ENCODE results near the gene FAM20C.
"Not testable (repeated sequence)": the region's sequence is repeated elsewhere in the genome, so short reads cannot be mapped to it uniquely, and the experiment has no call there.

FAM20C gene

GRCh38 chr7:240887-241421 is 48.6 kb downstream of the FAM20C start:
- no peak for DNase-seq

GRCh38 chr7:241513-241912 is 49.1 kb downstream of the FAM20C start:
- DNase-seq, result no peak

GRCh38 chr7:242826-243579 is 50.6 kb downstream of the FAM20C start:
- DNase-seq, result not testable (repeated sequence)

- not testable (repeated sequence) for DNase-seq
These were observed 51.2 kb downstream of the FAM20C start for GRCh38 chr7:243580-243978.

GRCh38 chr7:244974-245373 is 52.6 kb downstream of the FAM20C start:
- no peak for DNase-seq

GRCh38 chr7:245574-246295 is 53.4 kb downstream of the FAM20C start:
- no peak for DNase-seq

GRCh38 chr7:246451-246850 is 54.1 kb downstream of the FAM20C start:
- DNase-seq, result no peak

GRCh38 chr7:247181-247580 is 54.8 kb downstream of the FAM20C start:
- no peak for DNase-seq

- DNase-seq, result no peak
These were observed 55.3 kb downstream of the FAM20C start for GRCh38 chr7:247636-248035.

GRCh38 chr7:248732-249435 is 56.5 kb downstream of the FAM20C start:
- DNase-seq, result no peak

- no peak for DNase-seq
These were observed 57.6 kb downstream of the FAM20C start for GRCh38 chr7:249989-250388.

- DNase-seq, result no peak
These were observed 58.2 kb downstream of the FAM20C start for GRCh38 chr7:250523-250922.

- no peak for DNase-seq
These were observed 58.6 kb downstream of the FAM20C start for GRCh38 chr7:251005-251404.

- no peak for DNase-seq
These were observed 59.2 kb downstream of the FAM20C start for GRCh38 chr7:251446-252175.

GRCh38 chr7:252216-252965 is 60.0 kb downstream of the FAM20C start:
- no peak for DNase-seq

- no peak for DNase-seq
These were observed 60.6 kb downstream of the FAM20C start for GRCh38 chr7:252981-253380.

GRCh38 chr7:253581-254336 is 61.4 kb downstream of the FAM20C start:
- DNase-seq, result no peak

- no peak for DNase-seq
These were observed 62.1 kb downstream of the FAM20C start for GRCh38 chr7:254337-255037.

- DNase-seq, result no peak
These were observed 62.7 kb downstream of the FAM20C start for GRCh38 chr7:255038-255435.

Measured in amygdala (tissue), 56 donors.